Activated naive CD4-positive, alpha-beta T cell treated with Interleukin-2 at 50 U/mL for 16 hours (primary cell): ENCODE data around the gene FAM83F.
A peak's percentile ranks its signal among the peaks of the same experiment; 100 is the strongest.

ENCODE experiments used
- DNase-seq: peaks from one replicate; pipeline ENCODE4 v3.0.0-alpha.2; 2020

FAM83F gene

DNA sequence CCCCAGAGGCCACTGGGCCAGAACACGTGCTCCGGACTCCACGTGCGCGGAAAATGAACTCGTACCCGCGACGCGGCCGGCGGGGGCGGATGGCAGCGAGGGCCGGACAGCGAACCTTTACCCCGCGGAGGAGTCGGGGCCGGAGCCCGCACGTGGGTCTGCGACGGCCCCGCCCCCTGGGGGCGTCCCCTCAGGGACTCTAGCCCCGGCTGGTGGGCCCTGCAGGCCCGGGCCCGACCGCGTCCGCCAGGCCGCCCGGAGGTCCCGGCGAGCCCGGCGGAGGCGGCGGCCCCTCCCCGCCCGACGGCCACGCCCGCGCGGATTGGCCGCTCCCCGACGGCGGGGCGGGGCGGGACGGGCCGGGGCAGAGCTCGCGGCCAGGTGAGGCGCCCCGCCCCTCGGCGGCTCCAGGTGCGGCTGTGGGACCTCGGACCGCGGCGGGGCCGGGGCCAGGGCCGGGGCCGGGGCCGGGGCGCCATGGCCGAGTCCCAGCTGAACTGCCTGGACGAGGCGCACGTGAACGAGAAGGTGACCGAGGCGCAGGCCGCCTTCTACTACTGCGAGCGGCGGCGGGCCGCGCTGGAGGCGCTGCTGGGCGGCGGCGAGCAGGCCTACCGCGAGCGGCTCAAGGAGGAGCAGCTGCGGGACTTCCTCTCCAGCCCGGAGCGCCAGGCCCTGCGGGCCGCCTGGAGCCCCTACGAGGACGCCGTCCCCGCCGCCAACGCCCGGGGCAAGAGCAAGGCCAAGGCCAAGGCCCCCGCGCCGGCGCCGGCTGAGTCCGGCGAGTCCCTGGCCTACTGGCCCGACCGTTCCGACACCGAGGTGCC lies at the start of gene FAM83F:
Gene FAM83F (plus strand): TSS at position 389 of the 827 bp plus-strand sequence. CDS start 89 bp downstream, at position 478.
- peak; percentile 32 for DNase-seq

DNA sequence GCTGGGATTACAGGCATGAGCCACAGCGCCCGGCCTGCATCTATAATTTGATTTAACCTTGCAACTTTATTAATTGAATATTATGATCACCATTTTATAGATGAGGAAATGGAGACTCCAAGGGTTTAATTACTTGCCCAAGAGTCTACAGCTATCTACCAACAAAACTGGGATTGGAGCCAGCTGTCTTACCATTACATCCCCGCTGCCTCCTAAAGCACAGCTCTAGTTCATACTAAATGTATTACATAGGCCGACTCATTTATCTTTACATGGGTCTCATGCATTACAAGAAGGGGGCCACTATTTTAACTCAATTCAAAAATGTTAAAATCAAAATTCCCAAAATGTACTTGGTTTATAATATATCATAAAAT lies 48.6 kb upstream of the FAM83F start:
- no peak for DNase-seq

DNA sequence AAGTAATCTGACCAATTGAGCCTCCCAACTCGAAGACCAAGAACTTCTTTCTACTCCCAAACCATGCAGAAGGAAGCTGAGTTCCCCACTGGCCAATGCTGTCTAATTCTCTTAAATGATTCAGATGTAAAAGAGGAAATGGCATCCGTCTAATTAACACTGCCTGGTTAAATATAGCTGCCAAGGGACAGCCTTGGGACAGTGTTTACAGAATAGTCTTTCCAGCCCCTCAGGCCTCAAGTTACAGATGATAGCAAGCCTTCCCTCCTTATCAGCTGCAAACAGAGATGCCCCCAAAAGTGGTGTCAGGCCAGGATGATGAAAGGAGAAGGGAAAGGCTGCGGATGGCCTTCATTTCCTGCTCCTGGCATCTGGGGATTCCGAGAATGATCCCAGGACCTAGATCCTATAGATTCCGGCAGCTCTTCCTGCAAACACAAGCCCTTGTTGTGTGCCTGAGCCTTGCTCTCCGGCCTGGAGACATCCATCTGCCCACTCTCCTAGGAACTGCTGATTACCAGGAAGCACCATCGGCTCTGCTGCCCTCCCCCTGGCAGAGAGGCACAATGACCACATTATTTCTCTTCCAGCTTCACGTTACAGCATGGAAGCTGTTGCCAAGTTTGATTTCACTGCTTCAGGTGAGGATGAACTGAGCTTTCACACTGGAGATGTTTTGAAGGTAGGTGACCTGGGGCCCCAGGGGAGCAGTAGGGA lies 48.1 kb upstream of the FAM83F start:
- no peak for DNase-seq

DNA sequence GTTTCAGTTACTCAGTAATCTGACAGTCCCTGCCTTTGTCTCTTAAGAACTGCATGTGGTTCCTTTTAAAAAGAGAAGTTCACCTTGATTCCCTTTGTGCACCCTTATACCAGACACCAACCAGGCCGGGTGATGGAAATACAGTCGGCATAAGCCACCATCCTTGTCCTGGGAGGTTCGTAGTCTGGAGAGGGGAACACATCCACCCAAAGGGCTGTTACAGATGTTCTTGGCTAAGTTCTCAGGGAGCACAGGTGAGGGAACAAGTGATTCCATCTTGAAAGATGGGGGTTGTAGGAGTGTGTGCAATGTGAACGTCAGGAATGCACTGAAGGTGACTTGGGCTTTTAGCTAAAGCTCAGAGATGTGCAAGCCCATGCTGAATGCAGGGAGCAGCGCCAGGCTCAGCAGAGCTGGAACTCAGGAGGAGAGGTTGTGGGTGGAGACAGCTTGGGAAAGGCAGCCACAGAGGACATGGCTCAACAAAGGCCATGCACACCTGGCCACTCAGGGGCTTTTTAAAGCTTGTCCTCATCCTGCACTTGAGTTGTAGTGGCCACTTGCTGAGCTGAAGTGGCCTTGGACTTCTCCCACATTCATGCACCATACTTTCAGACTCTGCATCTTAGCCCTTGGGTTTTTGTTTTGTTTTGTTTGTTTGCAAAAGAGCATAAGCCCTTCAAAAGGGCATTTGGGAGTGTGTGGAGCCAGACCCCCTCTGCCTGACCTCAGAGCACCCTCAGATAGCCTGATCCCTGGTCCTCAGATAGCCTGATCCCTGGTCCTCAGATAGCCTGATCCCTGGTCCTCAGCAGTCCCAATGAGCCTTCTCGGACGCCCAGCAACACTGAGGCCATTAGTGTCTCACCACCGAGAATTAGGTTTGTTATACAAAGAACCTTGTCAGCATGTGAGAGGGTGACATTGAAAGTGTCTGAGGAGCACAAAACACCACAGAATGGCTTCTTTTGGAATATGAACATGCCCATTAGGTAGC lies 47.2 kb upstream of the FAM83F start:
- DNase-seq = no peak

DNA sequence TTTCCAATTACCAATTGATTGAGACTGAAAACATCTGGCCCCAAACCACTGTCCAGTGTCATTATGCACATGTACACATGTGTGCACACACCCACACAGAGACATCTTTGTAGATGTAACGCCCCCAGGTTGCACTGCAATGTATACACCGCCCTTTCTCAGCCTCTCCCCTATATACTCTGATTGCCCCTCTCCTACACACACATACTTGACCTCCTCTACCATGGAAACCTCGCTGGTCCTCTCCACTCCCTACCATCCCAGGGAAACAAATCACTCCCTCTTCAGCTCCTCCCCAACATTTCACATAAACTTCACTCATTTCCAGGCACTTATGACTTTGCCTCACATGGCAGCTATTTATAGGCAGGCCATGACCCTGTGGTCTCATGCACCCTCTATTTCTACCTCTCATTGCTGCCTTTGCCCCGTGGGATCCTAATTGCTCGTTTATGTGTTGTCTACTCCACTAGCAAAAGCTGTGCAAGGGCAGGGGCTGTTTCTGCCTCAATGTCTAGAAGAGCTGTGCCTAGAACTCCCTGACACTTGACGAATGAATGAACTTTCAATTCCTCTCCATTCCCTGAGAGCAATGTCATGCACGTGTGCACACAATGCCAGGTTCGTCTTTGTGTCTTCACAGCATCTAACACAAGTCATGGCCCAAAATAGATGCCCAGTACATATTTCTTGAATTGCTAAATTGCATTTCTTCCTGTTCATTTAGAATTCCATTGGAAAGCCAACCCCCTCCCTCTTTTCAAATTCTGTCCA lies 44.6 kb upstream of the FAM83F start:
- no peak for DNase-seq

DNA sequence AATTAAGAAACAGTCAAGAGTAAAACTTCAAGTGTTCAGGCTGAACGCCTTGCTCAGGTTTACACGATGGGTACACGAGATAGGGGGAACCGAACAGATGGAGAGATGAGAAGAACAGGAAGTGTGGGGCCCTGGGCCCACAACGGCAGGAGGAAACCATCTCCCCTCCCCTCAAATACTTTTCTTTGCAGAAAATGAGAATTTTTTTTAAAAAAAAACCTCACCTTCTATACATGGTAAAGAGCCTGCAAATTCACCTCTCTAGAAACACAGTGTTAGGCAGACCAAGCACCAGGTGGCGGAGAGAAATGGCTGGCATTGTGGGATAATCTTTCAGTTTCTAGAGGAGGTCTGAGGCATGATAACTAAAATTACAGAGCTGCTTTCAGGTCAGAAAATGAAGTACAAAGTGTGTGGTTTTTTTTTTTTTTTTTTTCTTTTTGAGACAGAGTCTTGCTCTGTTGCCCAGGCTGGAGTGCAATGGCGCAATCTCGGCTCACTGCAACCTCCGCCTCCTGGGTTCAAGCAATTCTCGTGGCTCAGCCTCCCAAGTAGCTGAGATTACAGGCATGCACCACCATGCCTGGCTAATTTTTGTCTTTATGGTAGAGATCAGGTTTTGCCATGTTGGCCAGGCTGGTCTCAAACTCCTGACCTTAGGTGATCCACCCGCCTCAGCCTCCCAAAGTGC lies 43.0 kb upstream of the FAM83F start:
- DNase-seq = peak; percentile 42

- no peak for DNase-seq
These were observed 42.4 kb upstream of the FAM83F start for GRCh38 chr22:39952347-39952746.

DNA sequence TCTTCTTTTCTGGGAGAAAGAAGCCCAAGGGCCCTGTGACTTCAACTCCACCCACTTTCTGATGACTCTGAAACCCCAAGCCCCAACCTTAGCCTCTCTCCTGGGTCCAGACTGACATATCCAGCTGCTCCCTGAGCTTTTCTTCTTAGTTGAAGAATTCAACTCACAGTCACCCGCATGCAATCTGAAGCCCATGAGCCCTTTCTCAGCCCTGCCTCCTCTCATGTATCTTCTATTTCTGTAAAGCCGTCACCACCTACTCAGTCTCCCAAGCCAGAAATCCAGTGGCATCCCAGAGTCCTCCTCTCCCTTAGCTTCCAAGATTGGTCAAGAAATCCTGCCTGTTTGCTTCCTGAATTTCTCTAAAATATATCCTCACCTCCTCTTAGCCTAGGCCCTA lies 41.7 kb upstream of the FAM83F start:
- DNase-seq = no peak

DNA sequence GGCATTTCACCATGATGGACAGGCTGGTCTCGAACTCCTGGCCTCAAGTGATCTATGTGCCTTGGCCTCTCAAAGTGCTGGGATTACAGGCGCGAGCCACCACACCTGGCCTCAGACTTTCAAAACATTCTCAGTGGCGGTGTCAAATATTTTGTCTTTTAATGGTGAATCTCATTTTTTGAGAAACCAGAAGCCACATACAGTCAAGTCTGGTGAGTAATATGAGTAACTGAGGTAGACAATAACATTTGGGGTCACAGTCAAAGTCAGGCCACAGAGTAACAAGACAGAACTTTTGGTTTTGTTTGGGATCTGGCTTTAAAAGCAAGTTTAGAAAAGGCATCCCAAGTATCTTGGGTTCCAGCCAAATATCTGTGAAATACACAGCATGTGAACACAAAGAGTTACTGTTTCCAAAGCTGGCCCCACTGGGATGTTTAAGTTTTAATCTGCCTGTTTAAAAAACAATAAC lies 40.1 kb upstream of the FAM83F start:
- no peak for DNase-seq

DNA sequence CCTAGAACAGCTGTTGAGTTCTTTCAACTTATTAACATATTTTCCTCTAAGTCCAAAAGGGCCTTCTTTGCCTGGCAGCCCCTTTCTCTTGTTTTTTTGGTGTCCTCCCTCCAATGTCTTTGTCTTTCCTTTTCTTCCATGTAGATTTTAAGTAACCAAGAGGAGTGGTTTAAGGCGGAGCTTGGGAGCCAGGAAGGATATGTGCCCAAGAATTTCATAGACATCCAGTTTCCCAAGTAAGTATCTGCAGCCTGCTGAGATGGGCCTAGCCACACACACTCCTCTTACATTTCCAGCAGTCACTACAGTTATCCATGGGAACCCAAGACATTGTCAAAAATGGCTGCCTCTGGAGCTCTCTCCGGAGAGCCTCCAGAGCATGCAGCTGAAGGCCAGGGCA lies 39.1 kb upstream of the FAM83F start:
- DNase-seq = no peak

DNA sequence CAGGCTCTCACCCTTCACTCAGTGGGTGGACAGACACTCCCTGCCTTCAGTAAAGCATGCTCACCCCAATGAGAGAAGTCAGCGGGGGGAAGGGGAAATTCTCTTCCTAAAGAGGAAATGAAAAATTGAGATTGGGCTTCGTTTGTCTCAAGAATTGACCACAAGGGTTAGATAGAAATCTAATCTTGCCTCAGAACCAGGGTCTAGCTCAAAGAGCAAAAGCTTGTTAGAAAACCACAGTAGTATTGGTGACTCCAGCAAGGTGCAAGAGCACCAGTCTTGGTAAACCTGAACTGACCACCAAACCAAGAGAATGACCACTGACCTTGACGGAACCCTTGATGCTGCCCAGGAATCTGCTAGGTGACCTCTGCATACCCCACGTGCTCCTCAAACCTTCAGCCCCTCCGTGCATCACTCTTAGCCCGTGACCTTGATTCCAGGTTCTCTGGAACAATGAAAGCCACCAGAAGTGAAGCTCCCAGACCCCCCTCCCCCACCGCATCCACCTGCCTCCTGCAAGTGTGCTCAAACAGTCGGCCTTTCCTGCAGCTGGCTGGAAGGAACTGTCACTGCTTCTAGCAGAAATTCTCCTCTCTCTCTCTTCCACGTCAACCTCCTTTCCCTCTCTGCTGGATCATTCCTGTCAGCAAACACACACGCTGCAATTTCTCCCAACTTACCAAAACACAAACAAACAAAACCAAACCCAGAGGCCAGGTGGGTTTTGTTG lies 37.7 kb upstream of the FAM83F start:
- DNase-seq = no peak

- no peak for DNase-seq
These were observed 36.6 kb upstream of the FAM83F start for GRCh38 chr22:39958009-39958711.

GRCh38 chr22:39958949-39959639 lies 35.7 kb upstream of the FAM83F start:
- no peak for DNase-seq

DNA sequence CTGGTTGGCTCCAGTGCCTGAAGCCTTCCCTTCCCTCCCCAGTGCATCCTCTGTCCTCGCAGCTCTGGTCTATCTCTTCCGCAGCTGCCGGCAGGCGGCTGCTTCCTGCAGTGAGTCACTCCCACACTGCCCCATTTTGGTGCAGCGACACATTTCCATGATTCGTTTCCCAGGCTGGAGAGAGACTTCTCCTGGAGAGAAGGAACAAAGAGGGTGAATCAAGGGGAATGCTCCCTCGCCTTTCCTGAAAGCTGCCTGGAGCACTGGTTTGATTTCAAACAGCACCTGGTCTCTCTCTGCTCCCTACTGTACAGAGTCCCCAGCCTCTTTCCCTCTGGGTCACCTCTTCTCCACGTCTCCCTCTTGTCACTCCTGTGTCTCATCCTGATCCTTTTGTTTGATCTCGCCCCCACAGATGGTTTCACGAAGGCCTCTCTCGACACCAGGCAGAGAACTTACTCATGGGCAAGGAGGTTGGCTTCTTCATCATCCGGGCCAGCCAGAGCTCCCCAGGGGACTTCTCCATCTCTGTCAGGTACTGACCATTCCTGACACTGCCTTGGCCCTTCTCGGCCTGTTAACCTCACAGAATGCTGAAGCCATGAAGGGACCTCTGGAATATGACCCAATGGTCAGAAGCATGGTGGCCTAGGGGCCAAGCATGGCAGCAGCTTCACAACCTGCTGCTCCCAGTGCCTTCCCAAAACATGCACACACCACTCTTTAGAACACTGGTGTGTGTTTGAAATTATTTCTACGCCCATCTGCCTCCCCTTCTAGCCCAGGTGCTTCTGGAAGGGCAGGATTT lies 34.9 kb upstream of the FAM83F start, which contains the start of gene TMA7B:
Gene TMA7B (plus strand): TSS at position 758 of the 808 bp plus-strand sequence. CDS start 3,978 bp downstream, outside the sequence.
- DNase-seq = peak; percentile 39

DNA sequence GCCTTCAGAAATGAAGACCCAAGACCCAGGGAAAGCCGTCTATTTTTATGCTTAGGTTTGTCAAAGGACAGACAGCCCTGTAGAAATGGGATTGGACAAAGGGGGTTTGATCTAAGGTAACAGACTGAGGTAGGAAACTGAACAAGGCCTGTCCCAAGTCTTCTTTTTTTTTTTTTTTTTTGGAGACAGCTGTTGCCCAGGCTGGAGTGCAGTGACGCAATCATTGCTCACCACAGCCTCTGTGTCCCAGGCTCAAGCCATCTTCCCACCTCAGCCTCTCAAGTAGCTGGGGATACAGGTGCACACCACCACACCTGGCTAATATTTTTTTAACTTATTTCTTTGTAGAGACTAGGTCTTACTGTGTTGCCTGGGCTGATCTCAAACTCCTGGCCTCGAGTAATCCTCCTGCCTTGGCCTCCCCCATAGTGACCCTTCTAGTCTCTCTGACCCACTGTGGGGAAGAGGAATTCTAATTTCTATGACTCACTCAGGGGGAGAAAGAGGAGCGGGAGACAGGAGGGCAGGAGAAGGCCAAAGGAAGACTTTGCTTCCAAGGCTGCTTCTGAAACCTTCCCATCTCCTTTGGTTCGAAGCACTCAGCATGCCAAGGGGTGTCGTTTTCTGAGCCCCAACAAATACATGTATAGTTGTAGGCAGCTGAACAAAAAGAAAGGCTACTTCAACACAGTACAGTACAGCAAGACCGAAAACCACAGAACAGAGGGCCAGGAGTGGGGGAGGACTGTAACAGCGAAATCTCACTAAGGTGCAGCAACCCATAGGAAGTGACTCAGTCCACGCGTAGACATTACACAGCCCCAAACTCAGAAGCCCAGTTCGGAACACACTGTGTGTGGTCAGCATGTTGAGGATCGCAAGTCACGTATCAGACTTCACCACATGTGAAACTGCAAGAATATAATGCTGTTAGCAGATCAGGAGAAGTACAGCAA lies 33.7 kb upstream of the FAM83F start:
- peak; percentile 75 for DNase-seq

DNA sequence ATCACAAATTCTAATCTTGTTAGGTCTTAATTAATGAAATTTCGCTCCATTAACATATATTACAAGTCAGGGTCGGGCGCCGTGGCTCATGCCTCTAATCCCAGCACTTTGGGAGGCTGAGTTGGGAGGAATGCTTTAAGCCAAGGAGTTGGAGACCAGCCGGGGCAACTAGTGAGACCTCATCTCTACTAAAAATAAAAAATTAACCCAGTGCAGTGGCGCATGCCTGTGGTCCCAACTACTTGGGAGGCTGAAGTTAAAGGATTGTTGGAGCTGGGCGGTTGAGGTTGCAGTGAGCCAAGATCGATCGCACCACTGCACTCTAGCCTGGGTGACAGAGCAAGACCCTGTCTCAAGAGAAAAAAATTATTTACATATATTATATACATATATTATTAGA lies 32.7 kb upstream of the FAM83F start:
- no peak for DNase-seq

DNA sequence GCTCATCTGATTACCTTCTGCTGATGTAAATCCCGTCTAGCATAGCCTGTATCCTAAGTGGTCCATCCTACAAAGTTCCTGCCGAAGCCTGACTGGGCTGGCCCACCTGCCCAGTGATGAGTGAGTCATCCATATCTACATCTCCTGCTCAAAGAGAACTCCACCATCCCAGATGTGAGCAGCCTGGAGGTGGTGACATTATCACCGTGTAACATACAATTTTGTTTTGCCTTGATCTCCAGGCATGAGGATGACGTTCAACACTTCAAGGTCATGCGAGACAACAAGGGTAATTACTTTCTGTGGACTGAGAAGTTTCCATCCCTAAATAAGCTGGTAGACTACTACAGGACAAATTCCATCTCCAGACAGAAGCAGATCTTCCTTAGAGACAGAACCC lies 29.0 kb upstream of the FAM83F start:
- no peak for DNase-seq
